IMR-90 (cell line): ENCODE measurements around the gene CBFA2T3. TPM values are rescaled to one million over a fixed set of nuclear protein-coding genes. Genes with fewer than 3 reads are reported as not detected.
A peak's percentile ranks its signal among the peaks of the same experiment; 100 is the strongest.

ENCODE experiments used
- ATAC-seq: fragments of 200-7000 bp; cut with Tn5 transposase; 2 replicates; pipeline ENCODE4 v1.9.1; 2020; ENCODE audit warnings: low read depth, mild to moderate bottlenecking, moderate library complexity
- BruUV-seq: library from RNA; stranded (reverse); fragments of 400-500 nt; replicated peaks from 2 replicates; lab custom pipeline; 2021; lab: Mats Ljungman, UMichigan
- CTCF ChIA-PET: fragments of 300-600 bp; formaldehyde crosslinking; extraction: SDS; loops from one replicate; lab custom pipeline; 2021; ENCODE audit warnings: antibody characterized with exemption; lab: Yijun Ruan, JAX
- POLR2A ChIA-PET: fragments of 300-600 bp; sonication (Branson Sonifier 250); formaldehyde crosslinking; loops from one replicate; lab custom pipeline; 2022; ENCODE audit warnings: antibody characterized with exemption; ENCODE audit not compliant: unreplicated experiment; lab: Charles Lee
- DNase-seq: peaks from one replicate; pipeline ENCODE4 v3.0.0; 2013
- H2AFZ ChIP-seq: replicated peaks from 2 replicates; pipeline ENCODE3; 2013; ENCODE audit warnings: low read length, mild to moderate bottlenecking; ENCODE audit not compliant: poor library complexity
- H2AK5ac ChIP-seq: 2 replicates; pipeline ENCODE4 v1.6.1; 2013; ENCODE audit warnings: low read depth, low read length, inconsistent platforms
- H2AK9ac ChIP-seq: replicated peaks from 2 replicates; pipeline ENCODE3; 2013; ENCODE audit warnings: mild to moderate bottlenecking, low read depth, low read length, moderate library complexity; ENCODE audit not compliant: poor library complexity
- H2BK120ac ChIP-seq: 2 replicates; pipeline ENCODE4 v1.6.1; 2013; ENCODE audit warnings: low read depth, low read length, inconsistent platforms
- H2BK15ac ChIP-seq: 3 replicates; pipeline ENCODE4 v1.6.1; 2013; ENCODE audit warnings: low read depth, low read length, inconsistent platforms
- H2BK20ac ChIP-seq: 2 replicates; pipeline ENCODE4 v1.6.1; 2013; ENCODE audit warnings: low read depth, mild to moderate bottlenecking, inconsistent platforms, low read length, moderate library complexity
- H2BK5ac ChIP-seq: 2 replicates; pipeline ENCODE4 v1.6.1; 2013; ENCODE audit warnings: mild to moderate bottlenecking, low read depth, low read length, inconsistent platforms; ENCODE audit not compliant: poor library complexity, severe bottlenecking
- H3K14ac ChIP-seq: replicated peaks from 2 replicates; pipeline ENCODE4 v1.6.1; 2013; ENCODE audit warnings: low read depth, low read length, inconsistent platforms
- H3K18ac ChIP-seq: 2 replicates; pipeline ENCODE4 v1.6.1; 2013; ENCODE audit warnings: low read depth, low read length, control low read depth
- H3K23ac ChIP-seq: 2 replicates; pipeline ENCODE4 v1.6.1; 2013; ENCODE audit warnings: low read depth, low read length, inconsistent platforms
- H3K27ac ChIP-seq: 2 replicates; pipeline ENCODE4 v1.5.1; 2013; ENCODE audit warnings: mild to moderate bottlenecking, control low read depth, low read length; ENCODE audit not compliant: insufficient read depth
- H3K27me3 ChIP-seq: 2 replicates; pipeline ENCODE4 v1.6.1; 2013; ENCODE audit warnings: low read length; ENCODE audit not compliant: control insufficient read depth, insufficient read depth
- H3K36me3 ChIP-seq: 2 replicates; pipeline ENCODE4 v1.6.1; 2013; ENCODE audit warnings: low read length, mixed read lengths; ENCODE audit not compliant: control insufficient read depth, insufficient read depth
- H3K4ac ChIP-seq: 2 replicates; pipeline ENCODE4 v1.6.1; 2013; ENCODE audit warnings: low read depth, low read length, inconsistent platforms
- H3K4me1 ChIP-seq: 2 replicates; pipeline ENCODE4 v1.6.1; 2013; ENCODE audit warnings: low read length, mixed read lengths; ENCODE audit not compliant: control insufficient read depth, insufficient read depth
- H3K4me2 ChIP-seq: 2 replicates; pipeline ENCODE4 v1.6.1; 2013; ENCODE audit warnings: low read depth, mild to moderate bottlenecking, control low read depth, low read length, moderate library complexity
- H3K4me3 ChIP-seq: 2 replicates; pipeline ENCODE4 v1.5.1; 2013; ENCODE audit warnings: low read depth, mild to moderate bottlenecking, control low read depth, low read length, moderate library complexity; ENCODE audit not compliant: insufficient read depth
- H3K56ac ChIP-seq: 2 replicates; pipeline ENCODE4 v1.6.1; 2013; ENCODE audit warnings: low read length, inconsistent platforms; ENCODE audit not compliant: insufficient read depth; ENCODE audit errors: extremely low read depth
- H3K79me1 ChIP-seq, 2 experiments: 2 replicates each; pipeline ENCODE4 v1.6.1; 2013; ENCODE audit warnings: low read length in 2 of 2, inconsistent platforms in 1 of 2, low read depth in 1 of 2
- H3K9ac ChIP-seq: 2 replicates; pipeline ENCODE4 v1.6.1; 2013; ENCODE audit warnings: low read depth, low read length, control low read depth
- H3K9me1 ChIP-seq: 2 replicates; pipeline ENCODE4 v1.6.1; 2013; ENCODE audit warnings: low read length, inconsistent platforms; ENCODE audit not compliant: insufficient read depth
- H3K9me3 ChIP-seq: 2 replicates; pipeline ENCODE4 v1.6.1; 2013; ENCODE audit warnings: low read length; ENCODE audit not compliant: control insufficient read depth, insufficient read depth
- H4K20me1 ChIP-seq: 2 replicates; pipeline ENCODE4 v1.6.1; 2013; ENCODE audit warnings: low read length, inconsistent platforms; ENCODE audit not compliant: insufficient read depth
- H4K5ac ChIP-seq: 2 replicates; pipeline ENCODE4 v1.6.1; 2013; ENCODE audit warnings: mild to moderate bottlenecking, low read depth, low read length, control low read depth
- H4K8ac ChIP-seq, 2 experiments: 2 replicates each; pipeline ENCODE4 v1.6.1; 2013; ENCODE audit warnings: low read depth in 2 of 2, low read length in 2 of 2, control low read depth in 1 of 2, inconsistent platforms in 1 of 2
- H4K91ac ChIP-seq: 2 replicates; pipeline ENCODE4 v1.6.1; 2013; ENCODE audit warnings: low read depth, low read length, inconsistent platforms; ENCODE audit not compliant: insufficient read depth
- MXI1 ChIP-seq: IDR thresholded peaks from 2 replicates; pipeline ENCODE4 v1.6.1; 2012; ENCODE audit warnings: low read depth, mild to moderate bottlenecking, low read length, moderate library complexity, borderline replicate concordance
- NFE2L2 ChIP-seq: fragments of 150-350 bp; IDR thresholded peaks from 2 replicates; pipeline ENCODE4 v1.6.1; 2016; ENCODE audit warnings: low read depth, mild to moderate bottlenecking, low read length
- WGBS, 2 experiments: methylation state at CpG; one replicate each; pipeline versions ENCODE4 v1.1.5 to v1.1.7; 2013; ENCODE audit warnings: missing lambda C conversion rate in 2 of 2; ENCODE audit not compliant: insufficient read length in 1 of 2; ENCODE audit errors: extremely low coverage in 2 of 2; 5-methylcytosine and 5-hydroxymethylcytosine counted together
- dilution Hi-C: fragments of 300-500 bp; cut with HindIII; formaldehyde crosslinking; loops from one replicate; pipeline ENCODE4 v1.14.3; 2018; ENCODE audit warnings: low sequenced_read_pairs; ENCODE audit not compliant: unreplicated experiment
- in situ Hi-C: fragments of 300-500 bp; cut with MboI; formaldehyde crosslinking; loops from 3 replicates; pipeline ENCODE4 v1.14.3; 2019; ENCODE audit warnings: low sequenced_read_pairs, inconsistent platforms, mixed read lengths
- intact Hi-C: fragments of 100-400 bp; cut with micrococcal nuclease; formaldehyde crosslinking; loops from 2 replicates; pipeline ENCODE4 v1.10.0; 2022
- polyA plus RNA-seq, 3 experiments: library from polyadenylated mRNA; depleted of rRNA; stranded (reverse); fragments of >200 nt; gene quantifications; 2 replicates each; pipeline ENCODE4 v1.2.3, GENCODE V29; 2012; ENCODE audit warnings: low replicate concordance in 1 of 3
- total RNA-seq: library from RNA; depleted of rRNA; stranded (reverse); fragments of >200 nt; gene quantifications from 2 replicates; pipeline ENCODE4 v1.2.3, GENCODE V29; 2012

The CBFA2T3 gene
- total and polyA plus RNA-seq, 2 of the 4 experiments (the other 2 are of a cell fraction) = not detected

GRCh38 chr16:89020068-89020924 lies 43.3 kb upstream of the CBFA2T3 start:
- Histone ChIP-seq H2BK120ac (no peak overlapping the region), H2AFZ (no peak overlapping the region), H4K20me1 (no peaks in the 10 kb centered on the region), H3K4ac (no peak overlapping the region), H3K4me3 (no peak overlapping the region), H2BK5ac (no peak overlapping the region), H4K8ac (no peak overlapping the region), H3K36me3 (no peaks in the 10 kb centered on the region), H3K27ac (no peak overlapping the region), H3K9ac (no peak overlapping the region), H2BK15ac (no peak overlapping the region), H3K79me1 (no peaks in the 10 kb centered on the region), H4K5ac (no peak overlapping the region), H3K23ac (no peak overlapping the region), H3K9me3 (peaks cover 1% of the 10 kb centered on the region; the same call in 1 of the 2 replicates), H3K27me3 (peaks cover 7% of the 10 kb centered on the region), H2BK20ac (no peak overlapping the region), H2AK5ac (no peak overlapping the region), H3K9me1 (no peaks in the 10 kb centered on the region), H3K18ac (no peak overlapping the region), H3K4me2 (no peak overlapping the region), H2AK9ac (no peak overlapping the region), H3K56ac (no peak overlapping the region), H3K14ac (no peak overlapping the region), H3K4me1 (no peaks in the 10 kb centered on the region), H4K91ac (no peak overlapping the region)
- dilution Hi-C loops (no loop called here), intact Hi-C loops (no loop called here), in situ Hi-C loops (no loop called here)
- peak; percentile 35; the same call in 1 of the 2 replicates for TF ChIP-seq NFE2L2
- no peak for TF ChIP-seq MXI1
- DNase-seq (no peak), ATAC-seq (no peak)
- no TSS peak for BruUV-seq
- 91% methylated on average over 7 of the region's 21 CpGs; no CpG with 5 or more reads in 1 of the 2 experiments for WGBS, 2 experiments
- ChIA-PET POLR2A (no interaction called here), CTCF (no interaction called here)
